Measurements from ENCODE around the gene SLAIN2. TPM values are rescaled to one million over a fixed set of nuclear protein-coding genes. Genes with fewer than 3 reads are reported as not detected.
"Not testable (repeated sequence)": the region's sequence is repeated elsewhere in the genome, so short reads cannot be mapped to it uniquely, and the experiment has no call there.

The SLAIN2 gene
- 10 to 100 TPM; 42.7 to 59.2 TPM for total RNA-seq

- ATAC-seq (peak; percentile 85 to 88), DNase-seq (ENCODE audit: low spot score in 2 of 2) (peak; percentile 99)
- Mint-ChIP-seq H3K36me3 (peaks cover 4 to 12% of the 10 kb centered on the region in 2 donors), H3K27ac (peak within 1 kb of the TSS; percentile 97 to 99), H3K9me3 (no peaks in the 10 kb centered on the region)
These were observed at the start of gene SLAIN2 for GRCh38 chr4:48340965-48341775. TSS of gene SLAIN2 (plus strand) at chr4:48341529. CDS start at chr4:48341740, 211 bp downstream.

DNA sequence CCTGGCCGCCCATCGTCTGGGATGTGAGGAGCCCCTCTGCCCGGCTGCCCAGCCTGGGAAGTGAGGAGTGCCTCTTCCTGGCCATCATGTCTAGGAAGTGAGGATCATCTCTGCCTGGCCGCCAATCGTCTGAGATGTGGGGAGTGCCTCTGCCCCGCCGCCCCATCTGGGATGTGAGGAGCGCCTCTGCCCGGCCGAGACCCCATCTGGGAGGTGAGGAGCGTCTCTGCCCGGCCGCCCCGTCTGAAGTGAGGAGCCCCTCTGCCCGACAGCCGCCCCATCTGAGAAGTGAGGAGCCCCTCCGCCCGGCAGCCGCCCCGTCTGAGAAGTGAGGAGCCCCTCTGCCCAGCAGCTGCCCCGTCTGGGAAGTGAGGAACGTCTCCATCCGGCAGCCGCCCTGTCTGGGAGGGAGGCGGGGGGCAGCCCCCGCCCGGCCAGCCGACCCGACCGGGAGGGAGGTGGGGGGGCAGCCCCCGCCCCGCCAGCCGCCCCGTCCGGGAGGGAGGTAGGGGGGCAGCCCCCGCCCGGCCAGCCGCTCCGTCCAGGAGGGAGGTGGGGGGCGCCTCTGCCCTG lies 49.0 kb upstream of the SLAIN2 start:
- ATAC-seq; H3K36me3 Mint-ChIP-seq; H3K27ac Mint-ChIP-seq; H3K9me3 Mint-ChIP-seq; DNase-seq (ENCODE audit: low spot score in 2 of 2): not testable (repeated sequence)

- DNase-seq (ENCODE audit: low spot score in 2 of 2) (no peak), ATAC-seq (no peak)
- Mint-ChIP-seq H3K9me3 (no peaks in the 10 kb centered on the region), H3K36me3 (no peaks in the 10 kb centered on the region), H3K27ac (no peak overlapping the region)
These were observed 46.2 kb upstream of the SLAIN2 start for GRCh38 chr4:48295116-48295515.

DNA sequence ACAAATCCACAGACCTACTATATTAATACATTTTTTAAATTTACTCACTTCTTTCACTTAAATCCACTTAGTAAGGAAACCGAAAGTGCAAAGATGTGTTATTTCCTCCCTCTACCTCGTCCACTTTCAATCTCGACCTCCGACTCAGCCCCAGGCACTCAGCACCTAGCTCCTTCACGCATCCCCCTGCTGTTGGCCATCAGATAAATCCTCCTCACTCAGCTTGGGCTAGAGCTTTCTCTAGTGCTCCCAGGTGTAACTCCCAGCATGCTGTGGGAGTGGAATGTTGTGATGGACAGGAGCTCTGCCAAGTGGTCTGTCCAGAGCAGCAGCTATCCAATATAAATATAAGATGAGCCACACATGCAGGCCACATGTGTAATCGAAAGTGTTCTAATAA lies 45.0 kb upstream of the SLAIN2 start:
- no peaks in the 10 kb centered on the region for H3K36me3 Mint-ChIP-seq
- ATAC-seq (peak in 1 of 2 donors; percentile 53), DNase-seq (ENCODE audit: low spot score in 2 of 2) (no peak)
- no peak overlapping the region for H3K27ac Mint-ChIP-seq
- no peaks in the 10 kb centered on the region for H3K9me3 Mint-ChIP-seq

DNA sequence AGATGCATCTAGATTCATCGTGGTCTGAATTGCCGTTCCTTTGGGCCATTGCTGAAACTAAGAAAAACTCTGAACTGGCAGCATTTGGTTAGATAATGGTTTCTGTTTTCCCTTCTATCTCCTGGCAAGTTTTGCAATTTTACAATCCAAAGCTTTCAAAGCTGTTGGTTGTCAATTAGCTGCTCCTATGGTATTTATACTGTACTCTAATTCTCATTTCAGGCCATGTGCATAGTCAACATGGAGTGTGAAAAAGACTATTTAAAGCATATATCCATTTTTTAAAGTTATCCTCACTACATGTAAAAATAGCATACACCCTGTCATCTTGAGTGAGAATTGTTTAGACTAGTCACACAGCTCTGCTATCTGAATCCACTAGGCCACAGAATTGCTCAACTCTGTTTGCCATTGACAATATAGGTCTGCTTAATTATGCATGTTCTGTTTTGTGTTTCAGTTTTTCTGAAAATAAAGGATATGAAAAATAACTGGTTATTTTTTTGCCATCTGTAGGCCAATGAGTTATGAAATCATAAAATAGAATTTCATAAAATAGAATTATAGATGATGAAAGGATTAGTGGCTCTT lies 44.0 kb upstream of the SLAIN2 start:
- DNase-seq (ENCODE audit: low spot score in 2 of 2), result no peak
- no peak overlapping the region for H3K27ac Mint-ChIP-seq
- no peaks in the 10 kb centered on the region for H3K36me3 Mint-ChIP-seq
- ATAC-seq, result no peak
- no peaks in the 10 kb centered on the region for H3K9me3 Mint-ChIP-seq

- DNase-seq (ENCODE audit: low spot score in 2 of 2) (no peak), ATAC-seq (no peak)
- Mint-ChIP-seq H3K36me3 (no peaks in the 10 kb centered on the region), H3K9me3 (no peaks in the 10 kb centered on the region), H3K27ac (no peak overlapping the region)
These were observed 41.8 kb upstream of the SLAIN2 start for GRCh38 chr4:48299560-48299959.

DNA sequence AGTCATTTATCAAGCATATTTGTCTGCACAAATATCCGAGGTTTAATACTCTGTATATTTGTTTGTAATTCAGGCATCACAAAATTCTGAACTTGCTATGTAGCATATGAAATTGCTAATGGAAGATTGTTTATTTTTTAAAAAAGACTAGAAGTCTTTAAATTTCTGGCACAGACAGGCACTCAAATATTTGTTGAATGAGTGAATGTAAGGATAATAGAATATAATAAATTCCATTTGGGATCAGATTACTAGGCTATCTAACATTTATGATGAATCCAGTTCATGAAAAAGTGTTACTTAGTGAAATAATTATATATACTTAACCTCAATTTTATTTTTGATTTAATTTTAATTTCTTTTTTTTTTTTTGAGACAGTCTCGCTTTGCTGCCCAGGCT lies 41.3 kb upstream of the SLAIN2 start:
- H3K27ac Mint-ChIP-seq, result no peak overlapping the region
- no peaks in the 10 kb centered on the region for H3K9me3 Mint-ChIP-seq
- DNase-seq (ENCODE audit: low spot score in 2 of 2) (no peak), ATAC-seq (no peak)
- H3K36me3 Mint-ChIP-seq, result no peaks in the 10 kb centered on the region

DNA sequence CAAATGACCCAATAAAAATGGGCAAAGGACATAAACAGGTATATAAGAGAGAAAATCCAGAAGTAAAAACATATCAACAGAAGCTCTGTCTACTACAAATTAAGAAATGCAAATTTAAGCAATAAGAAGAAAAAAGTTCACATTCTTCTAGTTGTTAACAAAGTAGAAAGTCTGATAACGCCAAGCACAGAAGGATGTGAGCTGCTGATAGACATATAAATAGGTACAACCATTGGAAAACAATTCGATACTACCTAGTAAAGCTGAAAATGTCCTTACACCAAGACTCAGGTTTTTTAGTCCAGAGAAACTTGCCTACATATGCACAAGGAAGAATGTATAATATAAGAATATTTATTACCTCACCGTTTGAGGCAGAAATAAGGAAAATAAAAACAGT lies 35.8 kb upstream of the SLAIN2 start:
- H3K9me3 Mint-ChIP-seq, result no peaks in the 10 kb centered on the region
- DNase-seq (ENCODE audit: low spot score in 2 of 2), result no peak
- H3K27ac Mint-ChIP-seq, result no peak overlapping the region
- no peaks in the 10 kb centered on the region for H3K36me3 Mint-ChIP-seq
- no peak for ATAC-seq

- H3K9me3 Mint-ChIP-seq, result no peaks in the 10 kb centered on the region
- ATAC-seq (no peak), DNase-seq (ENCODE audit: low spot score in 2 of 2) (no peak)
- H3K36me3 Mint-ChIP-seq, result no peaks in the 10 kb centered on the region
- H3K27ac Mint-ChIP-seq, result no peak overlapping the region
These were observed 33.8 kb upstream of the SLAIN2 start for GRCh38 chr4:48307528-48307927.

DNA sequence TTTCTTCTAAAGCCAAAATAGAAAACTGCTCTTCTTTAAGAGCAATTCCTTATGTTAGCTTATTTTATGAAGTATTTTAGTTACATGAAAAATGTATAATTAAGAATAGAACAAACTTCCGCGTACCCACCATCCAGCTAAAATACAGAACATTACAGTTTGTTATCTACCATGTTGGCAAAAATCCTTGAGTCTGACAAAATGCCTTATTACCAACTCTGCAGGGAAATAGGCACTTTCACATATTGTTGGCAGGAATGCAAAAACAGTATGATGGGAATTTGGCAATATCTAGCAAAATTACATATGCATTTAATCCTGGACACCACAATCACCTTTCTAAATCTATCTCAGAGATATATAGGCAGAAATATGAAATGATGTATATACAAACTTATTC lies 32.4 kb upstream of the SLAIN2 start:
- no peaks in the 10 kb centered on the region for H3K9me3 Mint-ChIP-seq
- ATAC-seq, result no peak
- no peak overlapping the region for H3K27ac Mint-ChIP-seq
- no peaks in the 10 kb centered on the region for H3K36me3 Mint-ChIP-seq
- DNase-seq (ENCODE audit: low spot score in 2 of 2), result no peak

GRCh38 chr4:48311896-48312295 lies 29.4 kb upstream of the SLAIN2 start:
- H3K27ac Mint-ChIP-seq, result no peak overlapping the region
- peaks cover 0 to 4% of the 10 kb centered on the region in 2 donors for H3K36me3 Mint-ChIP-seq
- no peak for ATAC-seq
- no peaks in the 10 kb centered on the region for H3K9me3 Mint-ChIP-seq
- DNase-seq (ENCODE audit: low spot score in 2 of 2), result no peak

- not testable (repeated sequence) for H3K27ac Mint-ChIP-seq, H3K36me3 Mint-ChIP-seq
These were observed 26.6 kb upstream of the SLAIN2 start for GRCh38 chr4:48314746-48315145.

DNA sequence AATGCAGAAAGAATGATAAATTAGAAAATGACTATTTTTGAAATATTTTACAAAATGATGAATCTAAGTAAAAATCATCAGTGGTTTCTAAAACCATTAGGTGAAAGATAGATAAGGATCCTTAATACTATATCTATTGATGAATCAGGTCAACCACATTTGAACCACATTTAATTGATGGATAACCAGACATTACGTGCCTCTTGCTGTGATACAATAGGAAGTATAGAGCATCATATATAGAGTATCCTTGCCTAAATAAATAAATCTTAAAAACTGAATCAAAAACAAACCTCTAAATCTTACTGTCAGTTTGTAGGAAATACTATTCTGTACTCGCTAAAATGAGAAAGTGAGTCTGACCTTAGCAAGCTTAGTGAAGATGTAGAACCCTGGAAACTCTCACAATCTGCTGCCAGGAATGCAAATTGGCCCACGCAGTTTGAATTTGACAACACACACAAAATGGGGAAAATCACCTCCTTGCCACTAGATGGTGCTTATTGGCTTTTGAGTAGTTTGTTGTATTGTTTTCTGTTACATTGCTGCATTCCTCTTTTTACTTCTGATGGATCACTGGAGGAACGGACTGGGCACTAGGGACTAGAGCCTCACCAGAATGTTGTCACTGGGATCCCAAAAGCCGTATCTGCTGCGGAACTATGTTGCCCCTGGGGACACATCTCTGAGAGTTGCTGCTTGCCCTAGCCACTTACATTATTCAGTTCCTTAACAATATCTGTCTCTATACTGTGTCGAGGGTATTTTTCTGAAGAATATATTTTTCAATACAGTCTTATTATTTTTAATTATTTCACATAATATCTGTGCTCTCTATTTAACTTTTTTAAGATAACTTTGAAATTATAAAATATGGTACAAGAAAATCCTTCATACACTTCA lies 25.4 kb upstream of the SLAIN2 start:
- ATAC-seq, result peak; percentile 28 to 57
- peak in 1 of 2 donors; percentile 22 for DNase-seq (ENCODE audit: low spot score in 2 of 2)
- Mint-ChIP-seq H3K9me3 (no peaks in the 10 kb centered on the region), H3K27ac (no peak overlapping the region), H3K36me3 (peaks cover 0 to 4% of the 10 kb centered on the region in 2 donors)

More at GRCh38 chr4:48314746-48315145, 26.6 kb upstream of the SLAIN2 start:
- ATAC-seq; H3K9me3 Mint-ChIP-seq; DNase-seq (ENCODE audit: low spot score in 2 of 2): not testable (repeated sequence)

- DNase-seq (ENCODE audit: low spot score in 2 of 2), result no peak
These were observed 20.0 kb upstream of the SLAIN2 start for GRCh38 chr4:48321312-48321711.

GRCh38 chr4:48322063-48322462 lies 19.3 kb upstream of the SLAIN2 start:
- H3K36me3 Mint-ChIP-seq, result no peaks in the 10 kb centered on the region
- H3K9me3 Mint-ChIP-seq, result no peaks in the 10 kb centered on the region
- DNase-seq (ENCODE audit: low spot score in 2 of 2) (no peak), ATAC-seq (no peak)
- no peak overlapping the region for H3K27ac Mint-ChIP-seq

More at GRCh38 chr4:48321312-48321711, 20.0 kb upstream of the SLAIN2 start:
- no peaks in the 10 kb centered on the region for H3K9me3 Mint-ChIP-seq
- H3K27ac Mint-ChIP-seq, result no peak overlapping the region
- H3K36me3 Mint-ChIP-seq, result no peaks in the 10 kb centered on the region
- no peak for ATAC-seq

DNA sequence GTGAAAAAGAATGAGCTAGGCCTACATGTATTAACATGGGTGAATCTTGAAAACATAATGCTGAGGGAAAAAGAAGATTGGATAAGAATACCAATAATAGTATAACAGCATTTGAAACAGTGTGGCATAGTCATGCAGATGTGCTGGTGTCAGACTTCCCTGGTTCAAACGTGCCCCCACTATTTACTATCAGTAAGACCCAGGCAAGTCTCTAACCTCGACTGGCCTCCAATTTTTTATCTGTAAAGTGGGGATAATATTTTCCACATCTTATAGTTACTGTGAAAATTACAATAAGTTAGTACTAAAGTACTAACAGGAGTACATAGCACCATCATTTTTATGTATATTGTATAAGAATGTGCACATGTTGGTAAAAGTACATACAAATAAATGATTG lies 17.0 kb upstream of the SLAIN2 start:
- ATAC-seq, result no peak
- H3K27ac Mint-ChIP-seq, result no peak overlapping the region
- no peaks in the 10 kb centered on the region for H3K9me3 Mint-ChIP-seq
- no peaks in the 10 kb centered on the region for H3K36me3 Mint-ChIP-seq
- no peak for DNase-seq (ENCODE audit: low spot score in 2 of 2)

GRCh38 chr4:48329193-48329592 lies 12.1 kb upstream of the SLAIN2 start:
- H3K36me3 Mint-ChIP-seq, result no peaks in the 10 kb centered on the region
- no peaks in the 10 kb centered on the region for H3K9me3 Mint-ChIP-seq
- H3K27ac Mint-ChIP-seq, result no peak overlapping the region
- DNase-seq (ENCODE audit: low spot score in 2 of 2) (no peak), ATAC-seq (no peak)
